Hepatocyte (in vitro differentiated cells): ENCODE data around the gene NXPH2.

ENCODE experiments used
- EZH2 ChIP-seq: fragments of 200-600 bp; sonication (generic); IDR thresholded peaks from 2 replicates; pipeline ENCODE4 v1.6.1; 2016; ENCODE audit warnings: antibody characterized with exemption, mild to moderate bottlenecking, borderline replicate concordance
- TF ChIP-seq, protein P1 (sequence below): fragments of 200-600 bp; sonication (generic); IDR thresholded peaks from 2 replicates; pipeline ENCODE4 v1.5.1; 2016; ENCODE audit warnings: antibody characterized with exemption, mild to moderate bottlenecking; ENCODE audit not compliant: poor library complexity

DNA sequence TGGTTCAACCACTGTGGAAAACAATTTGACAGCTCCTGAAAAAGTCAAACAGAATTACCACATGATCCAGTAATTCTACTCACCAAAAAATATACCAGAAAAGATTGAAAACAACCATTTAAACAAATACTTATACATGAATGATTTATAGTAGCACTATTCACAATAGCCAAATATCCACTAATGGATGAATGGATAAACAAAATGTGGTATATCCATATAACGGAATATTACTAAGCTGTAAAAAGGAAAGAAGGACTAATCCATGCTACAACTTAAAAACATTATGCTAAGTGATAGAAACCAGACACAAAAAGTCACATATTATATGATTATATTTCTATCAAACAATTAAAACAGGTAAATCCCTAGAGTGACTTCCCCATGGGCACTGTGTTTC lies 147.1 kb downstream of the NXPH2 start:
- TF ChIP-seq, protein P1, sequence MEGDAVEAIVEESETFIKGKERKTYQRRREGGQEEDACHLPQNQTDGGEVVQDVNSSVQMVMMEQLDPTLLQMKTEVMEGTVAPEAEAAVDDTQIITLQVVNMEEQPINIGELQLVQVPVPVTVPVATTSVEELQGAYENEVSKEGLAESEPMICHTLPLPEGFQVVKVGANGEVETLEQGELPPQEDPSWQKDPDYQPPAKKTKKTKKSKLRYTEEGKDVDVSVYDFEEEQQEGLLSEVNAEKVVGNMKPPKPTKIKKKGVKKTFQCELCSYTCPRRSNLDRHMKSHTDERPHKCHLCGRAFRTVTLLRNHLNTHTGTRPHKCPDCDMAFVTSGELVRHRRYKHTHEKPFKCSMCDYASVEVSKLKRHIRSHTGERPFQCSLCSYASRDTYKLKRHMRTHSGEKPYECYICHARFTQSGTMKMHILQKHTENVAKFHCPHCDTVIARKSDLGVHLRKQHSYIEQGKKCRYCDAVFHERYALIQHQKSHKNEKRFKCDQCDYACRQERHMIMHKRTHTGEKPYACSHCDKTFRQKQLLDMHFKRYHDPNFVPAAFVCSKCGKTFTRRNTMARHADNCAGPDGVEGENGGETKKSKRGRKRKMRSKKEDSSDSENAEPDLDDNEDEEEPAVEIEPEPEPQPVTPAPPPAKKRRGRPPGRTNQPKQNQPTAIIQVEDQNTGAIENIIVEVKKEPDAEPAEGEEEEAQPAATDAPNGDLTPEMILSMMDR, result no peak
- TF ChIP-seq EZH2, result no peak
